DLD1 (cell line): ENCODE measurements around the gene TRO.

Experiments
- in situ Hi-C: cut with HindIII; loops from 2 replicates; pipeline ENCODE4 v1.10.0; 2017; ENCODE audit warnings: low sequenced_read_pairs

TRO gene

GRCh38 chrX:54920610-54921426 is at the start of gene TRO:
TSS of gene TRO (plus strand) at chrX:54920824. CDS start at chrX:54922247, 1,423 bp downstream.
- in situ Hi-C loops = no loop called here

- in situ Hi-C loops = no loop called here
Observed at GRCh38 chrX:54885740-54886139, 34.9 kb upstream of the TRO start.

- in situ Hi-C loops = no loop called here
Observed at GRCh38 chrX:54891573-54891972, 29.1 kb upstream of the TRO start.

- in situ Hi-C loops = no loop called here
Observed at GRCh38 chrX:54894159-54894558, 26.5 kb upstream of the TRO start.

- in situ Hi-C loops = no loop called here
Observed at GRCh38 chrX:54909941-54910340, 10.7 kb upstream of the TRO start.

- in situ Hi-C loops = no loop called here
Observed at GRCh38 chrX:54921427-54922021, 900 bp downstream of the TRO start.

GRCh38 chrX:54922547-54922946 is 1.9 kb downstream of the TRO start:
- in situ Hi-C loops = no loop called here

- in situ Hi-C loops = no loop called here
Observed at GRCh38 chrX:54923376-54923775, 2.8 kb downstream of the TRO start.

DNA sequence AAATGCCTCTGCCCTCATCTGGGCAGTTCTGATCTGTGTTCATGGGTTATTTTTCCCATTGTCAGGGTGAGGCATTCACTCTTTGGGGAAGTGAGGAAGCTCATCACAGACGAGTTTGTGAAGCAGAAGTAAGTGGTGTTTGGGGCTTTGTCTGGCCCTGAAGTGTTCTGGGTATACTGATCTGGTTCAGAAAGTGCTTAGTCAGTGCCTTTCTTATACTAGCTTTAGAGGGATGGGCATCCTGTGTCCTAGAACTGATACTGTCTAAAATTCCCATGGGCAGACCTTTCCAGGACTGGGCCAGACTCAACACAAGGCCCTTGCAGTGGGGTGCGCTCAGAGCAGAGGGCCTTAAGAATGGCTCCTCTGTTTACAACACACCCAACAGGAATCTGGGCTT is 6.4 kb downstream of the TRO start:
- in situ Hi-C loops = no loop called here

DNA sequence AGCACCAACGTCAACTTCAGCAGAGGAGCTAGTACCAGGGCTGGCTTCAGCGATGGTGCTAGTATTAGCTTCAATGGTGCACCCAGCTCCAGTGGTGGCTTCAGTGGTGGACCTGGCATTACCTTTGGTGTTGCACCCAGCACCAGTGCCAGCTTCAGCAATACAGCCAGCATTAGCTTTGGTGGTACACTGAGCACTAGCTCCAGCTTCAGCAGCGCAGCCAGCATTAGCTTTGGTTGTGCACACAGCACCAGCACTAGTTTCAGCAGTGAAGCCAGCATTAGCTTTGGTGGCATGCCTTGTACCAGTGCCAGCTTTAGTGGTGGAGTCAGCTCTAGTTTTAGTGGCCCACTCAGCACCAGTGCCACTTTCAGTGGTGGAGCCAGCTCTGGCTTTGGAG is 8.3 kb downstream of the TRO start:
- in situ Hi-C loops = no loop called here

DNA sequence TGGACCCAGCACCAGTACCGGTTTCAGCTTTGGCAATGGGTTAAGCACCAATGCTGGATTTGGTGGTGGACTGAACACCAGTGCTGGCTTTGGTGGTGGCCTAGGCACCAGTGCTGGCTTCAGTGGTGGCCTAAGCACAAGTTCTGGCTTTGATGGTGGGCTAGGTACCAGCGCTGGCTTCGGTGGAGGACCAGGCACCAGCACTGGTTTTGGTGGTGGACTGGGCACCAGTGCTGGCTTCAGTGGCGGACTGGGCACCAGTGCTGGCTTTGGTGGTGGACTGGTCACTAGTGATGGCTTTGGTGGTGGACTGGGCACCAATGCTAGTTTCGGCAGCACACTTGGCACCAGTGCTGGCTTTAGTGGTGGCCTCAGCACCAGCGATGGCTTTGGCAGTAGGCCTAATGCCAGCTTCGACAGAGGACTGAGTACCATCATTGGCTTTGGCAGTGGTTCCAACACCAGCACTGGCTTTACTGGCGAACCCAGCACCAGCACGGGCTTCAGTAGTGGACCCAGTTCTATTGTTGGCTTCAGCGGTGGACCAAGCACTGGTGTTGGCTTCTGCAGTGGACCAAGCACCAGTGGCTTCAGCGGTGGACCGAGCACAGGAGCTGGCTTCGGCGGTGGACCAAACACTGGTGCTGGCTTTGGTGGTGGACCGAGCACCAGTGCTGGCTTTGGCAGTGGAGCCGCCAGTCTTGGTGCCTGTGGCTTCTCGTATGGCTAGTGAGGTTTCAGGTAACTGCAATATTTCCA is 9.8 kb downstream of the TRO start:
- in situ Hi-C loops = no loop called here

GRCh38 chrX:54931107-54931506 is 10.5 kb downstream of the TRO start:
- in situ Hi-C loops = no loop called here

- in situ Hi-C loops = no loop called here
Observed at GRCh38 chrX:54933150-54933826, 12.7 kb downstream of the TRO start.

- in situ Hi-C loops = no loop called here
Observed at GRCh38 chrX:54934058-54934457, 13.4 kb downstream of the TRO start.

DNA sequence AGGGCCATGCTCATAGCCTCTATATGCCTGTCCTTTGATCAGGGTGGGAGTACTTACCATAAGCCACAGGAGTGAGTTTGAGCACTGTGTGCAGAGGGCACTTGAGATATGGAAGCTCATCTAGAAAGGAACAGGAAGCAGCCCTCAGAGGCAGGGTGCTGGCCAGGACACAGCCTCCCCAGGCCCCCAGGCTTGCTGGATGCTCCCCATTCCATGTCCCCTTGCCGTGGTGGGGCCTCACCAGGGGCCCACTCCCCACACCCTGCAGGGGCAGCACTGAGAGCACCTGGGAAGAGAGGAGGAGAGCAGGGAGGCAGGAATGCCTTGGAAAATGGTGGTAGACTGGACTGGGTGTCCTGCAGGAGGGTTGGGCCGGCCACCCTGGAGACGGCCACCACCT is 14.3 kb downstream of the TRO start:
- in situ Hi-C loops = no loop called here

DNA sequence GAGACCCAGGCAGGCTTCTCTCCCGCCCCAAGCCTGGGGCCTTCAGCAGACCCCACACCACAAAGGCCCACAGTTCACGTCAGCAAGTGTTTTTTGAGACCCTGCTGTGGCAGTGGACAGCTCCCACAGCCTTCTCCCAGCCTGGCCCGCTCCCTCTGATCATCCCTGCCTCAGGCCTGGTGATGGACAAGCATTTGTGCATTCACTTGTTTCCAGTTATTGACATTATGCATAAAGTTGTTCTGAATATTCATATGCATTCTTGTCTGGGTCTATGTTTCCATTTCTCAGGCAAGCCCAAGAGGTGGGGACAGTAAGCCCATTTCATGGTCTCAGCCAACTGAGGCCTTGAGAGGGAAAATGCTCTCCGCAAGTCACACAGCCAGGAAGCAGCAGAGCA is 14.7 kb downstream of the TRO start:
- in situ Hi-C loops = no loop called here

- in situ Hi-C loops = no loop called here
Observed at GRCh38 chrX:54937416-54937815, 16.8 kb downstream of the TRO start.

DNA sequence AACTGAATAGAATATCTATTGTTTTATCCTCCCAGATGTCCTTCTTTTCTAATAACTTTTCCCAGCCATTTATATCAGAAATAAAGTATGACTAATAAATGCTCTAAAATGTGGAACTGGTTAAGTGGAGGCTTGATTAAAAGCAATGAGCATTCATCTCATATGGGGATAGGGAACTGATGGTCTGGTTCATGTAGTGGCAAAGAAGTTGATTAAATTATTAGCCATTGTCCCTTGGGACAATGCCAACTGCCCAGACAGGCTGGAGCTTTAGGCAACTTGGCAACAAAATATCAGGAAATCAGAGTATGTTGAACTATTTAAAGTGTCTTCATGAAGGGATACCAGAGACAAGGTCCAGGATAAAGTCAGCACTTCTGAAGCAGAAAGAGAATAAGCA is 24.2 kb downstream of the TRO start:
- in situ Hi-C loops = no loop called here

- in situ Hi-C loops = no loop called here
Observed at GRCh38 chrX:54945224-54945623, 24.6 kb downstream of the TRO start.

GRCh38 chrX:54950730-54951375 is 30.2 kb downstream of the TRO start:
- in situ Hi-C loops = no loop called here

GRCh38 chrX:54961750-54962149 is 41.1 kb downstream of the TRO start:
- in situ Hi-C loops = no loop called here
